Non-pigmented ciliary epithelial cell (primary cell): ENCODE results near the gene TMEM25.
A peak's percentile ranks its signal among the peaks of the same experiment; 100 is the strongest.
"Not testable (repeated sequence)": the region's sequence is repeated elsewhere in the genome, so short reads cannot be mapped to it uniquely, and the experiment has no call there.

ENCODE experiments used
- DNase-seq: peaks from one replicate; pipeline ENCODE4 v3.0.0-alpha.2; 2010; ENCODE audit warnings: low read depth

TMEM25 gene

GRCh38 chr11:118530683-118531596 is at the start of gene TMEM25:
Gene TMEM25 (plus strand): TSS chr11:118531192. CDS start chr11:118531802, 610 bp downstream.
- DNase-seq = no peak

- not testable (repeated sequence) for DNase-seq
Observed at GRCh38 chr11:118481238-118481637, 49.8 kb upstream of the TMEM25 start.

GRCh38 chr11:118484405-118484804 is 46.6 kb upstream of the TMEM25 start:
- DNase-seq = no peak

GRCh38 chr11:118485273-118485672 is 45.7 kb upstream of the TMEM25 start:
- DNase-seq = no peak

- DNase-seq = peak; percentile 49
Observed at GRCh38 chr11:118488480-118489109, 42.4 kb upstream of the TMEM25 start.

- no peak for DNase-seq
Observed at GRCh38 chr11:118491041-118491440, 40.0 kb upstream of the TMEM25 start.

- peak; percentile 68 for DNase-seq
Observed at GRCh38 chr11:118497831-118498230, 33.2 kb upstream of the TMEM25 start.

GRCh38 chr11:118503216-118503615 is 27.8 kb upstream of the TMEM25 start:
- no peak for DNase-seq

- no peak for DNase-seq
Observed at GRCh38 chr11:118511601-118512000, 19.4 kb upstream of the TMEM25 start.

- DNase-seq = no peak
Observed at GRCh38 chr11:118514103-118514502, 16.9 kb upstream of the TMEM25 start.

- no peak for DNase-seq
Observed at GRCh38 chr11:118519549-118519948, 11.4 kb upstream of the TMEM25 start.

- no peak for DNase-seq
Observed at GRCh38 chr11:118521892-118522311, 9.1 kb upstream of the TMEM25 start.

- no peak for DNase-seq
Observed at GRCh38 chr11:118522571-118523072, 8.4 kb upstream of the TMEM25 start.

- no peak for DNase-seq
Observed at GRCh38 chr11:118524356-118524755, 6.6 kb upstream of the TMEM25 start.

- DNase-seq = no peak
Observed at GRCh38 chr11:118524757-118525470, 6.1 kb upstream of the TMEM25 start.

- DNase-seq = no peak
Observed at GRCh38 chr11:118526688-118527087, 4.3 kb upstream of the TMEM25 start.

GRCh38 chr11:118527109-118527508 is 3.9 kb upstream of the TMEM25 start, which contains the start of gene TTC36:
Gene TTC36 (plus strand): TSS chr11:118527474. CDS start chr11:118527495, 21 bp downstream.
- DNase-seq = no peak

- DNase-seq = no peak
Observed at GRCh38 chr11:118528511-118528910, 2.5 kb upstream of the TMEM25 start.

- no peak for DNase-seq
Observed at GRCh38 chr11:118529584-118530175, 1.3 kb upstream of the TMEM25 start.

GRCh38 chr11:118530180-118530682 is 761 bp upstream of the TMEM25 start:
- no peak for DNase-seq

- no peak for DNase-seq
Observed at GRCh38 chr11:118531597-118532084, 649 bp downstream of the TMEM25 start.
